Testis (tissue), 5 donors: ENCODE results near the gene SNX11. TPM values are rescaled to one million over a fixed set of nuclear protein-coding genes. Genes with fewer than 3 reads are reported as not detected.

Experiments used
- DNase-seq: peaks from one replicate; pipeline ENCODE4 v3.0.0-alpha.2; 2019
- H3K27ac ChIP-seq, 2 donors: fragments of 200-600 bp; sonication (generic); one replicate each; pipeline ENCODE4 v1.5.1; 2019
- H3K27me3 ChIP-seq: fragments of 200-600 bp; sonication (generic); one replicate; pipeline ENCODE4 v1.5.1; 2019
- H3K36me3 ChIP-seq: fragments of 200-600 bp; sonication (generic); one replicate; pipeline ENCODE4 v1.5.1; 2017; ENCODE audit warnings: low read depth; ENCODE audit errors: missing control alignments
- H3K4me1 ChIP-seq: fragments of 200-600 bp; sonication (generic); one replicate; pipeline ENCODE4 v1.5.1; 2019
- H3K4me3 ChIP-seq, 2 donors: fragments of 200-600 bp; sonication (generic); one replicate each; pipeline ENCODE4 v1.5.1; 2017 to 2019
- H3K9me3 ChIP-seq: fragments of 200-600 bp; sonication (generic); one replicate; pipeline ENCODE4 v1.5.1; 2017
- POLR2A ChIP-seq: fragments of 450-650 bp; IDR thresholded peaks from one replicate; pipeline ENCODE4 v1.6.1; 2017; ENCODE audit warnings: antibody characterized with exemption, mild to moderate bottlenecking, moderate library complexity
- WGBS, 2 donors: methylation state at CpG; one replicate each; pipeline ENCODE4 v1.1.5; 2018; 5-methylcytosine and 5-hydroxymethylcytosine counted together
- intact Hi-C: fragments of 100-400 bp; cut with DNase I; formaldehyde crosslinking; loops from one replicate; pipeline ENCODE4 v1.15.1; 2023; ENCODE audit warnings: low total_unique reads
- long read RNA-seq, 2 donors: transcript quantifications; one replicate each; lab custom pipeline, GENCODE V29; 2026
- polyA plus RNA-seq: library from polyadenylated mRNA; stranded (reverse); fragments of 350-450 nt; fragmentation: Illumina TruSeq; extraction: RNeasy Lipid Tissue Mini Kit (QIAGEN cat#74804); gene quantifications from one replicate; pipeline ENCODE4 v1.2.3, GENCODE V29; 2014; ENCODE audit warnings: low read depth, low replicate concordance; ENCODE audit not compliant: insufficient read depth
- total RNA-seq, 2 donors: library from RNA; depleted of rRNA; stranded (reverse); fragments of >200 nt; gene quantifications; one replicate each; pipeline ENCODE4 v1.2.3, GENCODE V29; 2016
- TF ChIP-seq, protein P1 (sequence below), 3 experiments: fragments of 450-650 bp in 2 of 3; fragments of 200-600 bp in 1 of 3; sonication (generic) in 1 of 3; IDR thresholded peaks; one replicate each; pipeline ENCODE4 v1.5.1; 2016 to 2019; ENCODE audit warnings: antibody characterized with exemption in 3 of 3, mild to moderate bottlenecking in 2 of 3, moderate library complexity in 1 of 3

SNX11 gene, protein sequence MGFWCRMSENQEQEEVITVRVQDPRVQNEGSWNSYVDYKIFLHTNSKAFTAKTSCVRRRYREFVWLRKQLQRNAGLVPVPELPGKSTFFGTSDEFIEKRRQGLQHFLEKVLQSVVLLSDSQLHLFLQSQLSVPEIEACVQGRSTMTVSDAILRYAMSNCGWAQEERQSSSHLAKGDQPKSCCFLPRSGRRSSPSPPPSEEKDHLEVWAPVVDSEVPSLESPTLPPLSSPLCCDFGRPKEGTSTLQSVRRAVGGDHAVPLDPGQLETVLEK
- total RNA-seq (10 to 100 TPM; 20.3 to 23.1 TPM), polyA plus RNA-seq (23.1 TPM)
- long read RNA-seq, donor 1, transcript SNX11-201 (7 exons, 2,315 nt), result major isoform, 5 of 8 reads
- long read RNA-seq, donor 1, partial matches to known transcripts, result 0 of 8 reads
- long read RNA-seq, donor 1, other reads (novel, unspliced or antisense), result 0 of 8 reads
- long read RNA-seq, donor 2, partial matches to known transcripts, result 0 of 2 reads
- long read RNA-seq, donor 2, other reads (novel, unspliced or antisense), result 0 of 2 reads

DNA sequence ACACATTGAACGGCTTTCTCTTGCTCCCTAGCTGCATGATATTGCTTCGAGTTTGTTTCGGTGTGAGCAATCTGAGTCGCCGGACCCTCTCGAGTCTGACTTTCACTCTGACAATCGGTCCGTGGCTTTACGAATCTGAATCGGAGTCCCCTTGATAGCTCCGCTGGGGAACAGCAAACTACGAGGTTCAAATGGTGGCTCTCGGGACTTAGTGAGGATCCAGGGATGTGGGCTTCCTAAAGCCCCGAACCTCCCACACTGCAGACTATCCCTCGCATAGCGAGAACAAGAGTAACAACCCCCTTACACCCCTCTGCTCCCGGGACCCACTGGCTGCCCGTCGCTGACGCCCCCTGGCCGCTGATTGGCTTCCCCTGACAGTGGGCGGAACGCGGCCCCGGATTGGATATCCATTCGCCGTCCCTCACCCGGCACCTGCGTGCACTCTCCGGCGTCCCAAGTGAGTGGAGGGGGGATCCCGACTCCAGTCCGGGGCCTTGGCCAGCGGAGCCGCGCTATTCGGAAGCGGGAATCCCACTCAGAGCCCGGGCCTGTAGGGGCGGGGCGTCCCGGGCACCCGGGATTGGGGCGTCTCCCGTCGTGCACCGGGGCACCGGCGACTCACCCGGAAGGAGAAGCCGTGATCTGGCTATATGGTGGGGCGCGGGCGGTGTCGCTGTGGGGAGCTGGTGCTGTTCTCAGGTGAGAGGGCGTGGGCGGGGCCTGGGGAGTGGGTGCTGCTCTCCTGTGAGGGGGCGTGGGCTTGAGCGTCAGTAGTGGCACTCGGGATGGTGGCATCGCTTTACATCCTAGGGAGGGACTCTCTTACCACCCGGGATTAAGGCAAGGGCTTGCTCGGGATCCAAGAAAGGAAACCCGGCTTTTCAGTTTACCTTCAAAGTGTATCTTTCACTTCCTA is at the start of gene SNX11:
Gene SNX11 (plus strand): TSS at position 630 of the 919 bp plus-strand sequence. CDS start 4,278 bp downstream, outside the sequence.
- H3K4me1 ChIP-seq, result peaks cover 10% of the 10 kb centered on the region
- H3K27me3 ChIP-seq, result no peaks in the 10 kb centered on the region
- peak within 1 kb of the TSS; percentile 76 to 88 for H3K4me3 ChIP-seq
- TF ChIP-seq, protein P1, sequence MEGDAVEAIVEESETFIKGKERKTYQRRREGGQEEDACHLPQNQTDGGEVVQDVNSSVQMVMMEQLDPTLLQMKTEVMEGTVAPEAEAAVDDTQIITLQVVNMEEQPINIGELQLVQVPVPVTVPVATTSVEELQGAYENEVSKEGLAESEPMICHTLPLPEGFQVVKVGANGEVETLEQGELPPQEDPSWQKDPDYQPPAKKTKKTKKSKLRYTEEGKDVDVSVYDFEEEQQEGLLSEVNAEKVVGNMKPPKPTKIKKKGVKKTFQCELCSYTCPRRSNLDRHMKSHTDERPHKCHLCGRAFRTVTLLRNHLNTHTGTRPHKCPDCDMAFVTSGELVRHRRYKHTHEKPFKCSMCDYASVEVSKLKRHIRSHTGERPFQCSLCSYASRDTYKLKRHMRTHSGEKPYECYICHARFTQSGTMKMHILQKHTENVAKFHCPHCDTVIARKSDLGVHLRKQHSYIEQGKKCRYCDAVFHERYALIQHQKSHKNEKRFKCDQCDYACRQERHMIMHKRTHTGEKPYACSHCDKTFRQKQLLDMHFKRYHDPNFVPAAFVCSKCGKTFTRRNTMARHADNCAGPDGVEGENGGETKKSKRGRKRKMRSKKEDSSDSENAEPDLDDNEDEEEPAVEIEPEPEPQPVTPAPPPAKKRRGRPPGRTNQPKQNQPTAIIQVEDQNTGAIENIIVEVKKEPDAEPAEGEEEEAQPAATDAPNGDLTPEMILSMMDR (IDR thresholded peaks at IDR 0.05), result peak in 2 of 3 experiments; percentile 9 to 21
- TF ChIP-seq POLR2A, result no peak
- H3K36me3 ChIP-seq, result no peaks in the 10 kb centered on the region
- WGBS, 2 donors, result 0% methylated on average over 7 to 61 of the region's 64 CpGs
- H3K9me3 ChIP-seq, result no peaks in the 10 kb centered on the region
- H3K27ac ChIP-seq, result peak within 1 kb of the TSS; percentile 81 to 96
- DNase-seq, result peak; percentile 94
- intact Hi-C loops, result no loop called here

DNA sequence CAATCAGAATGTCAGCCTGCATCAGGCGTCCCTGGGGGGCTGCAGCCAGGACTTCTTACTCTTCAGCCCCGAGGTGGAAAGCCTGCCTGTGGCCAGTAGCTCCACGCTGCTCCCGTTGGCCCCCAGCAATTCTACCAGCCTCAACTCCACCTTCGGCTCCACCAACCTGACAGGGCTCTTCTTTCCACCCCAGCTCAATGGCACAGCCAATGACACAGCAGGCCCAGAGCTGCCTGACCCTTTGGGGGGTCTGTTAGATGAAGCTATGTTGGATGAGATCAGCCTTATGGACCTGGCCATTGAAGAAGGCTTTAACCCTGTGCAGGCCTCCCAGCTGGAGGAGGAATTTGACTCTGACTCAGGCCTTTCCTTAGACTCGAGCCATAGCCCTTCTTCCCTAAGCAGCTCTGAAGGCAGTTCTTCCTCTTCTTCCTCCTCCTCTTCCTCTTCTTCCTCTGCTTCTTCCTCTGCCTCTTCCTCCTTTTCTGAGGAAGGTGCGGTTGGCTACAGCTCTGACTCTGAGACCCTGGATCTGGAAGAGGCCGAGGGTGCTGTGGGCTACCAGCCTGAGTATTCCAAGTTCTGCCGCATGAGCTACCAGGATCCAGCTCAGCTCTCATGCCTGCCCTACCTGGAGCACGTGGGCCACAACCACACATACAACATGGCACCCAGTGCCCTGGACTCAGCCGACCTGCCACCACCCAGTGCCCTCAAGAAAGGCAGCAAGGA is 49.0 kb upstream of the SNX11 start:
- whole genome bisulfite sequencing, 2 donors, result 70 to 80% methylated on average over 10 to 11 of the region's 11 CpGs
- H3K4me1 ChIP-seq, result peaks cover 28% of the 10 kb centered on the region
- H3K27ac ChIP-seq, result no peak overlapping the region
- no peaks in the 10 kb centered on the region for H3K27me3 ChIP-seq
- no peak overlapping the region for H3K4me3 ChIP-seq
- intact Hi-C loops, result no loop called here
- DNase-seq, result no peak
- no peaks in the 10 kb centered on the region for H3K36me3 ChIP-seq
- no peaks in the 10 kb centered on the region for H3K9me3 ChIP-seq
- TF ChIP-seq, protein P1 (IDR thresholded peaks at IDR 0.05), result no peak
- TF ChIP-seq POLR2A, result no peak

DNA sequence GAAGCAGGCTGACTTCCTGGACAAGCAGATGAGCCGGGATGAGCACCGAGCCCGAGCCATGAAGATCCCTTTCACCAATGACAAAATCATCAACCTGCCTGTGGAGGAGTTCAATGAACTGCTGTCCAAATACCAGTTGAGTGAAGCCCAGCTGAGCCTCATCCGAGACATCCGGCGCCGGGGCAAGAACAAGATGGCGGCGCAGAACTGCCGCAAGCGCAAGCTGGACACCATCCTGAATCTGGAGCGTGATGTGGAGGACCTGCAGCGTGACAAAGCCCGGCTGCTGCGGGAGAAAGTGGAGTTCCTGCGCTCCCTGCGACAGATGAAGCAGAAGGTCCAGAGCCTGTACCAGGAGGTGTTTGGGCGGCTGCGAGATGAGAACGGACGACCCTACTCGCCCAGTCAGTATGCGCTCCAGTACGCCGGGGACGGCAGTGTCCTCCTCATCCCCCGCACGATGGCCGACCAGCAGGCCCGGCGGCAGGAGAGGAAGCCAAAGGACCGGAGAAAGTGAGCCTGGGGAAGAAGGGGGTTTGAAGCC is 48.4 kb upstream of the SNX11 start:
- intact Hi-C loops, result no loop called here
- 67 to 81% methylated on average over 23 to 32 of the region's 32 CpGs for WGBS, 2 donors
- no peak for TF ChIP-seq POLR2A
- TF ChIP-seq, protein P1 (IDR thresholded peaks at IDR 0.05), result no peak
- H3K36me3 ChIP-seq, result no peaks in the 10 kb centered on the region
- no peak for DNase-seq
- H3K27ac ChIP-seq, result peak overlapping the region in 1 of 2 donors; percentile 11
- peaks cover 24% of the 10 kb centered on the region for H3K4me1 ChIP-seq
- no peaks in the 10 kb centered on the region for H3K27me3 ChIP-seq
- H3K9me3 ChIP-seq, result no peaks in the 10 kb centered on the region
- no peak overlapping the region for H3K4me3 ChIP-seq

DNA sequence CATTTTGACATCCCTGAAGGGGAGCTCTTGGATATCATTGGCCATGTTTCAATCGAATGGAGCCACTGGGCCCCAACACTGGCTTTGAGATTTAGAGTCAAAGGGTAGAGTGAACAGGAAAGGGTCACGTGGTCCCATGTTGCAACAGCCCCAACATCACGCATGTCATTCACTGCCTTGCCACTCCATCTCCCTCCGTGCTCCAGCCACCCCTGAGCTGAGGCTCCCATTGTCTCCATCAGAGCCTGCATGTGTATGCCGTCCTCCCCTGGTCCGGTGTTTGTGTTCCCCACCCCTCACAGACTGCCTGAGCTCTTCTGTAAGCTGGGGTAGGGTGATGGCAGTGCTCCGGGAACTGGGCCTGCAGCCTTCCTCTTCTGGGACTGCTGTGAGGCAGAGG is 47.3 kb upstream of the SNX11 start:
- no peak for DNase-seq
- peaks cover 17% of the 10 kb centered on the region for H3K4me1 ChIP-seq
- no peak overlapping the region for H3K4me3 ChIP-seq
- no peaks in the 10 kb centered on the region for H3K36me3 ChIP-seq
- intact Hi-C loops, result no loop called here
- 58 to 61% methylated on average over 7 of the region's 7 CpGs for WGBS, 2 donors
- H3K27ac ChIP-seq, result no peak overlapping the region
- H3K27me3 ChIP-seq, result no peaks in the 10 kb centered on the region
- TF ChIP-seq POLR2A, result no peak
- TF ChIP-seq, protein P1 (IDR thresholded peaks at IDR 0.05), result no peak
- H3K9me3 ChIP-seq, result no peaks in the 10 kb centered on the region
